HepG2 (cell line): Measurements from ENCODE around the gene TXNRD1. TPM values are rescaled to one million over a fixed set of nuclear protein-coding genes. Genes with fewer than 3 reads are reported as not detected.

Experiments used
- BATF2 ChIP-seq: sonication (generic); formaldehyde crosslinking; IDR thresholded peaks from 2 replicates; pipeline ENCODE4 v1.8.0; 2022; ENCODE audit warnings: mild to moderate bottlenecking, missing genetic modification reagents, moderate library complexity
- CBX5 ChIP-seq: sonication (generic); formaldehyde crosslinking; IDR thresholded peaks from 2 replicates; pipeline ENCODE4 v1.4.0; 2020; ENCODE audit warnings: missing genetic modification reagents, borderline replicate concordance
- CREB3 ChIP-seq: sonication (generic); formaldehyde crosslinking; IDR thresholded peaks from 2 replicates; pipeline ENCODE4 v1.5.0; 2020; ENCODE audit warnings: missing genetic modification reagents
- FIP1L1 ChIP-seq: fragments of 200-400 bp; formaldehyde crosslinking; IDR thresholded peaks from 2 replicates; pipeline ENCODE4 v1.6.1; 2018; ENCODE audit warnings: low read depth, mild to moderate bottlenecking, low read length, moderate library complexity, borderline replicate concordance; ENCODE audit not compliant: insufficient read depth
- GATAD1 ChIP-seq: IDR thresholded peaks from 2 replicates; pipeline ENCODE4 v1.6.1; 2016; ENCODE audit warnings: missing genetic modification reagents, missing compliant biosample characterization
- GLMP ChIP-seq: sonication (generic); formaldehyde crosslinking; IDR thresholded peaks from 2 replicates; pipeline ENCODE4 v1.9.0; 2021; ENCODE audit warnings: missing genetic modification reagents, mild to moderate bottlenecking, borderline replicate concordance
- HNRNPH1 ChIP-seq: fragments of 200-400 bp; formaldehyde crosslinking; optimal IDR thresholded peaks from 2 replicates; pipeline ENCODE3; 2017; ENCODE audit warnings: mild to moderate bottlenecking, low read depth, low read length
- HNRNPL ChIP-seq: fragments of 200-400 bp; formaldehyde crosslinking; IDR thresholded peaks from 2 replicates; pipeline ENCODE4 v1.6.1; 2017; ENCODE audit warnings: mild to moderate bottlenecking, low read depth, low read length
- KDM4B ChIP-seq: sonication (generic); formaldehyde crosslinking; IDR thresholded peaks from 2 replicates; pipeline ENCODE4 v1.4.0; 2020; ENCODE audit warnings: missing genetic modification reagents
- KLF13 ChIP-seq: sonication (generic); formaldehyde crosslinking; IDR thresholded peaks from 2 replicates; pipeline ENCODE4 v1.4.0; 2020; ENCODE audit warnings: mild to moderate bottlenecking, missing genetic modification reagents
- MAFG ChIP-seq: sonication (generic); formaldehyde crosslinking; IDR thresholded peaks from 2 replicates; pipeline ENCODE4 v1.5.1; 2020; ENCODE audit warnings: mild to moderate bottlenecking, missing genetic modification reagents
- MEIS1 ChIP-seq: sonication (generic); formaldehyde crosslinking; IDR thresholded peaks from 2 replicates; pipeline ENCODE4 v1.9.0; 2021; ENCODE audit warnings: mild to moderate bottlenecking, missing genetic modification reagents, moderate library complexity, borderline replicate concordance
- NCOA5 ChIP-seq: sonication (generic); formaldehyde crosslinking; IDR thresholded peaks from 2 replicates; pipeline ENCODE4 v1.4.0; 2020; ENCODE audit warnings: missing genetic modification reagents
- NCOR1 ChIP-seq: fragments of 200-600 bp; sonication (generic); IDR thresholded peaks from 2 replicates; pipeline ENCODE4 v1.7.0; 2017; ENCODE audit warnings: antibody characterized with exemption, low read length, borderline replicate concordance
- NFKBIZ ChIP-seq: IDR thresholded peaks from 2 replicates; pipeline ENCODE4 v1.6.1; 2018; ENCODE audit warnings: missing genetic modification reagents, missing compliant biosample characterization
- ZBTB38 ChIP-seq: sonication (generic); formaldehyde crosslinking; IDR thresholded peaks from 2 replicates; pipeline ENCODE4 v1.5.1; 2020; ENCODE audit warnings: mild to moderate bottlenecking, missing genetic modification reagents
- ZGPAT ChIP-seq: IDR thresholded peaks from 2 replicates; pipeline ENCODE4 v1.6.1; 2016; ENCODE audit warnings: mild to moderate bottlenecking
- ZNF44 ChIP-seq: sonication (generic); formaldehyde crosslinking; IDR thresholded peaks from 2 replicates; pipeline ENCODE4 v1.5.1; 2020; ENCODE audit warnings: mild to moderate bottlenecking, missing genetic modification reagents
- ZNF574 ChIP-seq: sonication (generic); formaldehyde crosslinking; IDR thresholded peaks from 2 replicates; pipeline ENCODE4 v1.4.0; 2020; ENCODE audit warnings: missing genetic modification reagents
- ZNF598 ChIP-seq: sonication (generic); formaldehyde crosslinking; IDR thresholded peaks from 2 replicates; pipeline ENCODE4 v1.5.1; 2020; ENCODE audit warnings: mild to moderate bottlenecking, missing genetic modification reagents, borderline replicate concordance
- ZNF605 ChIP-seq: sonication (generic); formaldehyde crosslinking; IDR thresholded peaks from 2 replicates; pipeline ENCODE4 v1.8.0; 2022; ENCODE audit warnings: mild to moderate bottlenecking, missing genetic modification reagents
- polyA plus RNA-seq, 8 experiments: library from polyadenylated mRNA; depleted of rRNA in 3 of 8; stranded (reverse) in 7 of 8; unstranded in 1 of 8; fragments of >200 nt; fragmentation: Illumina TruSeq in 4 of 8; extraction: Trizol in 4 of 8; gene quantifications; 2 replicates each; pipeline versions ENCODE4 v1.2.1 to v1.2.3, GENCODE V29; 2011 to 2016; ENCODE audit warnings: low read depth in 4 of 8, missing spikeins in 1 of 8, mixed read lengths in 1 of 8; ENCODE audit not compliant: insufficient read depth in 1 of 8
- total RNA-seq, 5 experiments: library from RNA; depleted of rRNA; stranded (reverse); fragments of >200 nt; fragmentation: Illumina TruSeq; extraction: Trizol; gene quantifications; 2 replicates each; pipeline ENCODE4 v1.2.3, GENCODE V29; 2016; ENCODE audit warnings: low read depth in 1 of 5

The TXNRD1 gene
- total and polyA plus RNA-seq, 2 of the 13 experiments (the other 11 are each of a cell fraction or from before 2014, with no cell fraction given): 54.0 to 190 TPM

- peak; percentile 54; the same call in 1 of the 2 replicates for TF ChIP-seq BATF2 (CRISPR knock-in tag)
- TF ChIP-seq CREB3: 0 out of 2 replicates have a peak, but pooled peaks have one; percentile 40
- peak; percentile 81 for TF ChIP-seq HNRNPL
- no peak for TF ChIP-seq KLF13 (CRISPR knock-in tag)
- TF ChIP-seq ZGPAT (CRISPR knock-in tag): peak; percentile 92
- no peak for TF ChIP-seq MEIS1
- peak; percentile 84; the same call in 1 of the 2 replicates for TF ChIP-seq ZBTB38
- peak; percentile 49; the same call in 1 of the 2 replicates for TF ChIP-seq KDM4B
- TF ChIP-seq ZNF574 (CRISPR knock-in tag): peak; percentile 75
- TF ChIP-seq CBX5 (CRISPR knock-in tag): peak; percentile 89
- TF ChIP-seq GLMP (CRISPR knock-in tag): no peak
- TF ChIP-seq NCOR1: no peak
- TF ChIP-seq MAFG (CRISPR knock-in tag): 0 out of 2 replicates have a peak, but pooled peaks have one; percentile 52
- no peak for TF ChIP-seq FIP1L1
- peak; percentile 47; the same call in 1 of the 2 replicates for TF ChIP-seq NFKBIZ (CRISPR knock-in tag)
- no peak for TF ChIP-seq HNRNPH1
- peak; percentile 87 for TF ChIP-seq ZNF605 (CRISPR knock-in tag)
- no peak for TF ChIP-seq ZNF44 (CRISPR knock-in tag)
- TF ChIP-seq ZNF598 (CRISPR knock-in tag): peak; percentile 87; the same call in 1 of the 2 replicates
- peak; percentile 71 for TF ChIP-seq GATAD1 (CRISPR knock-in tag)
- TF ChIP-seq NCOA5 (CRISPR knock-in tag): no peak
Measured at GRCh38 chr12:104288635-104289274, 73.2 kb downstream of the TXNRD1 start (continued).
